SK-N-SH (cell line): ENCODE measurements around the gene DENND10. TPM values are rescaled to one million over a fixed set of nuclear protein-coding genes. Genes with fewer than 3 reads are reported as not detected.

Source experiments
- CTCF ChIA-PET: fragments of 300-600, 350-600 bp; formaldehyde crosslinking; extraction: SDS; loops from one replicate; lab custom pipeline; 2021; lab: Yijun Ruan, JAX
- POLR2A ChIA-PET: fragments of 350-600 bp; sonication (Branson Sonifier 250); formaldehyde crosslinking; extraction: SDS; loops from one replicate; lab custom pipeline; 2020; ENCODE audit warnings: antibody characterized with exemption, inconsistent platforms; lab: Yijun Ruan, JAX
- DNase-seq: peaks from one replicate; pipeline ENCODE4 v3.0.0; 2012
- H2AFZ ChIP-seq: fragments of 200-600 bp; sonication (generic); 2 replicates; pipeline ENCODE4 v1.8.1; 2016; ENCODE audit warnings: antibody characterized with exemption, mild to moderate bottlenecking, low read depth
- H3F3A ChIP-seq: fragments of 200-600 bp; sonication (generic); replicated peaks from 2 replicates; pipeline ENCODE3; 2016; ENCODE audit warnings: antibody characterized with exemption, mild to moderate bottlenecking; ENCODE audit not compliant: insufficient read depth
- H3K27ac ChIP-seq, 2 experiments: fragments of 200-500 bp in 1 of 2; fragments of 200-600 bp in 1 of 2; sonication (Bioruptor generic) in 1 of 2; sonication (generic), shearing (Covaris generic) in 1 of 2; 2 replicates each; pipeline versions ENCODE4 v1.5.1 to v1.6.1; 2014 to 2016; ENCODE audit warnings: low read depth in 2 of 2, inconsistent platforms in 1 of 2, low read length in 1 of 2, mild to moderate bottlenecking in 1 of 2, mixed read lengths in 1 of 2
- H3K27me3 ChIP-seq: fragments of 200-600 bp; sonication (generic), shearing (Covaris generic); 2 replicates; pipeline ENCODE4 v1.6.1; 2016; ENCODE audit warnings: mixed run types; ENCODE audit not compliant: insufficient read depth
- H3K36me3 ChIP-seq, 2 experiments: fragments of 200-500 bp in 1 of 2; fragments of 200-600 bp in 1 of 2; sonication (Bioruptor generic) in 1 of 2; sonication (generic) in 1 of 2; replicated peaks in 1 of 2; 2 replicates each; pipeline versions ENCODE3 to v1.5.1; 2014 to 2016; ENCODE audit warnings: low read length in 1 of 2, mild to moderate bottlenecking in 1 of 2; ENCODE audit not compliant: insufficient read depth in 2 of 2, control insufficient read depth in 1 of 2
- H3K4me1 ChIP-seq, 2 experiments: fragments of 200-500 bp in 1 of 2; fragments of 200-600 bp in 1 of 2; sonication (Bioruptor generic) in 1 of 2; sonication (generic), shearing (Covaris generic) in 1 of 2; 2 replicates each; pipeline versions ENCODE4 v1.5.1 to v1.6.1; 2014 to 2016; ENCODE audit warnings: low read depth in 1 of 2, low read length in 1 of 2, mixed run types in 1 of 2; ENCODE audit not compliant: insufficient read depth in 2 of 2, control insufficient read depth in 1 of 2
- H3K4me2 ChIP-seq: fragments of 200-600 bp; sonication (generic), shearing (Covaris generic); 2 replicates; pipeline ENCODE4 v1.6.1; 2017; ENCODE audit warnings: mixed run types
- H3K4me3 ChIP-seq, 2 experiments: fragments of 200-500 bp in 1 of 2; fragments of 200-600 bp in 1 of 2; sonication (Bioruptor generic) in 1 of 2; sonication (generic), shearing (Covaris generic) in 1 of 2; 2 replicates each; pipeline versions ENCODE4 v1.5.1 to v1.8.1; 2014 to 2016; ENCODE audit warnings: low read depth in 2 of 2, inconsistent platforms in 1 of 2, low read length in 1 of 2, mild to moderate bottlenecking in 1 of 2, mixed read lengths in 1 of 2, moderate library complexity in 1 of 2
- H3K79me2 ChIP-seq: fragments of 200-600 bp; sonication (generic); 2 replicates; pipeline ENCODE4 v1.8.1; 2017; ENCODE audit warnings: mild to moderate bottlenecking; ENCODE audit not compliant: insufficient read depth
- H3K9ac ChIP-seq: fragments of 200-600 bp; sonication (generic); 2 replicates; pipeline ENCODE4 v1.6.1; 2017; ENCODE audit warnings: mixed run types
- H3K9me2 ChIP-seq: fragments of 200-600 bp; sonication (generic); 2 replicates; pipeline ENCODE4 v1.6.1; 2017; ENCODE audit warnings: mixed run types
- H3K9me3 ChIP-seq: fragments of 200-600 bp; sonication (generic); 2 replicates; pipeline ENCODE4 v1.6.1; 2017; ENCODE audit warnings: mixed run types, mild to moderate bottlenecking, moderate library complexity
- H4K20me1 ChIP-seq: fragments of 200-600 bp; sonication (generic); 2 replicates; pipeline ENCODE4 v1.6.1; 2017; ENCODE audit warnings: mild to moderate bottlenecking, mixed run types; ENCODE audit not compliant: insufficient read depth
- CHD2 ChIP-seq: fragments of 150-350 bp; IDR thresholded peaks from 2 replicates; pipeline ENCODE4 v1.6.1; 2018; ENCODE audit warnings: low read length; ENCODE audit not compliant: partially characterized antibody
- JUND ChIP-seq: IDR thresholded peaks from 2 replicates; pipeline ENCODE4 v1.4.0; 2012
- MAX ChIP-seq: IDR thresholded peaks from 2 replicates; pipeline ENCODE4 v1.4.0; 2012; ENCODE audit warnings: low read depth
- NRF1 ChIP-seq: IDR thresholded peaks from 2 replicates; pipeline ENCODE4 v1.6.1; 2012; ENCODE audit warnings: low read depth, mild to moderate bottlenecking, low read length
- REST ChIP-seq: IDR thresholded peaks from 2 replicates; pipeline ENCODE4 v1.6.1; 2012; ENCODE audit warnings: mild to moderate bottlenecking, low read depth, low read length, moderate library complexity
- RXRA ChIP-seq: IDR thresholded peaks from 2 replicates; pipeline ENCODE4 v1.4.0; 2012; ENCODE audit warnings: low read depth, mild to moderate bottlenecking, borderline replicate concordance
- SMC3 ChIP-seq: IDR thresholded peaks from 2 replicates; pipeline ENCODE4 v1.6.1; 2012; ENCODE audit warnings: low read depth, low read length, improper control_type of control experiment
- TEAD4 ChIP-seq: IDR thresholded peaks from 2 replicates; pipeline ENCODE4 v1.4.0; 2012; ENCODE audit warnings: mild to moderate bottlenecking, borderline replicate concordance; ENCODE audit not compliant: insufficient read depth
- USF2 ChIP-seq: fragments of 150-350 bp; IDR thresholded peaks from 2 replicates; pipeline ENCODE4 v1.6.1; 2017; ENCODE audit warnings: antibody characterized with exemption, low read length, low read depth, borderline replicate concordance
- WGBS: methylation state at CpG from one replicate; pipeline ENCODE4 v1.1.6; 2017; ENCODE audit warnings: low lambda C conversion rate; 5-methylcytosine and 5-hydroxymethylcytosine counted together
- polyA plus RNA-seq, 3 experiments: library from polyadenylated mRNA; depleted of rRNA; stranded (reverse); fragments of >200 nt; gene quantifications; 2 replicates each; pipeline ENCODE4 v1.2.3, GENCODE V29; 2012
- TF ChIP-seq, protein P1 (sequence below): IDR thresholded peaks from 2 replicates; pipeline ENCODE4 v1.4.0; 2012; ENCODE audit warnings: low read depth, borderline replicate concordance
- TF ChIP-seq, protein P2 (sequence below): IDR thresholded peaks from 2 replicates; pipeline ENCODE4 v1.4.0; 2012; ENCODE audit warnings: low read depth, borderline replicate concordance

Gene DENND10
- polyA plus RNA-seq, 1 of the 3 experiments (the other 2 are of a cell fraction), result 48.4 TPM

DNA sequence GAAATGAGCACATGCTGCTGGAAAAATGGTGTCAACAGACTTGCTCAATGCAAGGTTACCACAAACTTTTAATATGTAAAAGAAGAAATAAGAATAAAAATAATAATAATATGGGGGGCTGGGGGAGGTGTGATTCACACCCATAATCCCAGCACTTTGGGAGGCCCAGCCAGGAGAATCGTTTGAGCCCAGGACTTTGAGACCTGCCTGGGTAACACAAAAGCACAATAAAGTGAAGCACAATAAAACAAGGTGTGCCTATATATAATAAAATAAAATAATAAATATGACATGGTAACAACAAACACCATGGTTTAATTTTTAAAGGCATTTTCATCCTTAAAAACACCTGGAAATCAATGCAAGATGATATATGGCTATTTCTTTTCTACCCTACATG, 48.4 kb upstream of the DENND10 start (continued):
- TF ChIP-seq USF2 (no peak), RXRA (no peak), NRF1 (no peak), JUND (no peak), CHD2 (no peak)

DNA sequence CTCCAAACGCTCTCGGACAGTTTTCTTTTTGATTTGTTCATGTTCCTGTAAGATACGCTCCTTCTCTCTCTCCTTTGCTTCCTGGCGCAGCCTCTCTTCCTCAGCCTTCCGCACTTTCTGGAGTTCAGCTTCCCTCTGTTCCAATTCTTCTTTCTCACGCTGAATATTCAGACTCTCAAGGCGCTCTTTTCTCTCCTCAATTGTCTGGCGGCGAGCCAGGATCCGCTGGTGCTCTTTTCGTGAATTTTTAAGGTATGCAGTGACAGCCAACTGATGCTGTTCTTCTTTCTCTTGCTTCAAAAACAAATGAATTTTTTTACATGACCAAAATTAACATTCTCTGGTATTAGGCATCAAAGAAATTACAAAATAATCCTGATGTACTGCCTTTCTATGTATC, 45.9 kb upstream of the DENND10 start:
- Histone ChIP-seq H3K4me1 (no peaks in the 10 kb centered on the region), H3K9ac (no peak overlapping the region), H3K9me2 (no peaks in the 10 kb centered on the region), H3K36me3 (peaks cover 87 to 95% of the 10 kb centered on the region in 2 experiments), H3K27me3 (no peaks in the 10 kb centered on the region), H2AFZ (no peak overlapping the region), H4K20me1 (peaks cover 16% of the 10 kb centered on the region), H3K4me3 (no peak overlapping the region), H3F3A (peaks cover 9% of the 10 kb centered on the region), H3K79me2 (peaks cover 87% of the 10 kb centered on the region), H3K9me3 (no peaks in the 10 kb centered on the region)
- DNase-seq, result no peak
- POLR2A ChIA-PET, result no interaction called here
- TF ChIP-seq REST, result no peak
- TF ChIP-seq, protein P1, sequence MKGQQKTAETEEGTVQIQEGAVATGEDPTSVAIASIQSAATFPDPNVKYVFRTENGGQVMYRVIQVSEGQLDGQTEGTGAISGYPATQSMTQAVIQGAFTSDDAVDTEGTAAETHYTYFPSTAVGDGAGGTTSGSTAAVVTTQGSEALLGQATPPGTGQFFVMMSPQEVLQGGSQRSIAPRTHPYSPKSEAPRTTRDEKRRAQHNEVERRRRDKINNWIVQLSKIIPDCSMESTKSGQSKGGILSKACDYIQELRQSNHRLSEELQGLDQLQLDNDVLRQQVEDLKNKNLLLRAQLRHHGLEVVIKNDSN, result no peak
- TF ChIP-seq, all 33 proteins: peak for 0
- no peak overlapping the region for H3K27ac ChIP-seq
- CTCF ChIA-PET, result interaction anchor here (1.2 kb wide), 1 partner anchor 486 kb away, joined by 3 read pairs; no protein-coding TSS in a partner anchor
- H3K4me2 ChIP-seq, result no peak overlapping the region
- WGBS, result 95% methylated on average over 11 of the region's 11 CpGs

GRCh38 chr10:119059557-119059956, 44.4 kb upstream of the DENND10 start:
- no peak for DNase-seq
- Histone ChIP-seq H3K27ac (no peak overlapping the region), H3K9ac (no peak overlapping the region), H3K9me2 (no peaks in the 10 kb centered on the region), H4K20me1 (peaks cover 24% of the 10 kb centered on the region), H3K9me3 (no peaks in the 10 kb centered on the region), H3K4me3 (no peak overlapping the region), H3K4me2 (no peak overlapping the region), H2AFZ (no peak overlapping the region), H3K27me3 (no peaks in the 10 kb centered on the region), H3K4me1 (no peaks in the 10 kb centered on the region), H3K36me3 (peaks cover 86 to 95% of the 10 kb centered on the region in 2 experiments), H3F3A (peaks cover 11% of the 10 kb centered on the region), H3K79me2 (peaks cover 88% of the 10 kb centered on the region)
- WGBS, result 88% methylated on average over 4 of the region's 4 CpGs
- ChIA-PET POLR2A (no interaction called here), CTCF (no interaction called here)
- TF ChIP-seq MAX (no peak), SMC3 (no peak), TEAD4 (no peak), USF2 (no peak)
- TF ChIP-seq, protein P2, sequence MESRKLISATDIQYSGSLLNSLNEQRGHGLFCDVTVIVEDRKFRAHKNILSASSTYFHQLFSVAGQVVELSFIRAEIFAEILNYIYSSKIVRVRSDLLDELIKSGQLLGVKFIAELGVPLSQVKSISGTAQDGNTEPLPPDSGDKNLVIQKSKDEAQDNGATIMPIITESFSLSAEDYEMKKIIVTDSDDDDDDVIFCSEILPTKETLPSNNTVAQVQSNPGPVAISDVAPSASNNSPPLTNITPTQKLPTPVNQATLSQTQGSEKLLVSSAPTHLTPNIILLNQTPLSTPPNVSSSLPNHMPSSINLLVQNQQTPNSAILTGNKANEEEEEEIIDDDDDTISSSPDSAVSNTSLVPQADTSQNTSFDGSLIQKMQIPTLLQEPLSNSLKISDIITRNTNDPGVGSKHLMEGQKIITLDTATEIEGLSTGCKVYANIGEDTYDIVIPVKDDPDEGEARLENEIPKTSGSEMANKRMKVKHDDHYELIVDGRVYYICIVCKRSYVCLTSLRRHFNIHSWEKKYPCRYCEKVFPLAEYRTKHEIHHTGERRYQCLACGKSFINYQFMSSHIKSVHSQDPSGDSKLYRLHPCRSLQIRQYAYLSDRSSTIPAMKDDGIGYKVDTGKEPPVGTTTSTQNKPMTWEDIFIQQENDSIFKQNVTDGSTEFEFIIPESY, result no peak
